Testis (tissue), 2 donors: Measurements from ENCODE around the gene RPRD2.

ENCODE experiments used
- POLR2A ChIP-seq: fragments of 450-650 bp; IDR thresholded peaks from one replicate; pipeline ENCODE4 v1.6.1; 2017; ENCODE audit warnings: antibody characterized with exemption, mild to moderate bottlenecking, moderate library complexity
- TF ChIP-seq, protein P1 (sequence below), 3 experiments: fragments of 450-650 bp in 2 of 3; fragments of 200-600 bp in 1 of 3; sonication (generic) in 1 of 3; IDR thresholded peaks; one replicate each; pipeline ENCODE4 v1.5.1; 2016 to 2019; ENCODE audit warnings: antibody characterized with exemption in 3 of 3, mild to moderate bottlenecking in 2 of 3, moderate library complexity in 1 of 3

DNA sequence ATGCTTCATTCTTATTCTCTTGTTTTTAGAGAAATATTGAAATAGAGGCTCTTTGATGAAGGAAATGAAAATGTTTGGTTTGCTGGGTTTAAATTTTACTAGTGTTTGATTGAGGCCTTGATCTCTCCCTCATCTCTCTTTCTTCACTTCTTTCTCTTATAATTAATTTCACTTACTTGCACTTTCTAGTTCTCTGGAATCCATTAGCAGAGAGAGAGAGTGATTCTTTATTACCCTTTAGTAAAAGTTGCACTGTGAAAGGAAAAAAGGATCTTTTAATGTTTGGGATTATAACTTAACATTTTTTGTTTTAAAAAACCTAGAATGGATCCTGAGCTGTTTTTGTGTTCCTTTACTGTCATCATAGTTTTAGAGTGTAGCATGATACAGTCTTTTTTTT is 12.2 kb downstream of the RPRD2 start:
- TF ChIP-seq POLR2A = no peak
- TF ChIP-seq, protein P1, sequence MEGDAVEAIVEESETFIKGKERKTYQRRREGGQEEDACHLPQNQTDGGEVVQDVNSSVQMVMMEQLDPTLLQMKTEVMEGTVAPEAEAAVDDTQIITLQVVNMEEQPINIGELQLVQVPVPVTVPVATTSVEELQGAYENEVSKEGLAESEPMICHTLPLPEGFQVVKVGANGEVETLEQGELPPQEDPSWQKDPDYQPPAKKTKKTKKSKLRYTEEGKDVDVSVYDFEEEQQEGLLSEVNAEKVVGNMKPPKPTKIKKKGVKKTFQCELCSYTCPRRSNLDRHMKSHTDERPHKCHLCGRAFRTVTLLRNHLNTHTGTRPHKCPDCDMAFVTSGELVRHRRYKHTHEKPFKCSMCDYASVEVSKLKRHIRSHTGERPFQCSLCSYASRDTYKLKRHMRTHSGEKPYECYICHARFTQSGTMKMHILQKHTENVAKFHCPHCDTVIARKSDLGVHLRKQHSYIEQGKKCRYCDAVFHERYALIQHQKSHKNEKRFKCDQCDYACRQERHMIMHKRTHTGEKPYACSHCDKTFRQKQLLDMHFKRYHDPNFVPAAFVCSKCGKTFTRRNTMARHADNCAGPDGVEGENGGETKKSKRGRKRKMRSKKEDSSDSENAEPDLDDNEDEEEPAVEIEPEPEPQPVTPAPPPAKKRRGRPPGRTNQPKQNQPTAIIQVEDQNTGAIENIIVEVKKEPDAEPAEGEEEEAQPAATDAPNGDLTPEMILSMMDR (IDR thresholded peaks at IDR 0.05) = no peak
